ENCODE measurements around the gene CFAP97. TPM values are rescaled to one million over a fixed set of nuclear protein-coding genes. Genes with fewer than 3 reads are reported as not detected.

Gene CFAP97
- total RNA-seq, 5 donors from 2014 or later (not counting 1 experiment from before 2014, with no cell fraction given) = 29.8 to 35.3 (median 31.8) TPM

GRCh38 chr4:185113340-185113739, 90.5 kb downstream of the CFAP97 start:
- no CpG with 5 or more reads among the region's 2 CpGs for WGBS (ENCODE audit: insufficient coverage)
- CTCF ChIA-PET = no interaction called here
- no peaks in the 10 kb centered on the region for H3K36me3 ChIP-seq (ENCODE audit: control insufficient read depth in 2 of 2, extremely low read depth in 1 of 2, insufficient read depth in 1 of 2, low read length in 1 of 2)
- no peaks in the 10 kb centered on the region for H3K9me3 Mint-ChIP-seq
- H3K4me3 ChIP-seq (ENCODE audit: control insufficient read depth in 1 of 2, extremely low read depth in 1 of 2, low read length in 1 of 2) = no peak overlapping the region
- no peaks in the 10 kb centered on the region for H3K9me3 ChIP-seq
- H3K4me3 Mint-ChIP-seq = no peak overlapping the region
- H3K27me3 ChIP-seq (replicated peaks in 1 of 2; ENCODE audit: control insufficient read depth in 2 of 2, extremely low read depth in 1 of 2, insufficient read depth in 2 of 2, low read length in 1 of 2) = peaks cover 0 to 6% of the 10 kb centered on the region in 2 experiments
- H3K27me3 Mint-ChIP-seq = peaks cover 19 to 22% of the 10 kb centered on the region in 2 donors
- no peaks in the 10 kb centered on the region for H3K36me3 Mint-ChIP-seq
- no peak overlapping the region for H3K27ac Mint-ChIP-seq
- H3K4me1 ChIP-seq (ENCODE audit: control insufficient read depth in 1 of 2, extremely low read depth in 1 of 2, insufficient read depth in 2 of 2, low read length in 2 of 2) = no peaks in the 10 kb centered on the region
- ATAC-seq (replicated peaks in 1 of 4) = no peak
- no peak for DNase-seq
- no peaks in the 10 kb centered on the region for H3K4me1 Mint-ChIP-seq
- POLR2A ChIA-PET = no interaction called here
- H3K27ac ChIP-seq (ENCODE audit: low read length) = no peak overlapping the region

DNA sequence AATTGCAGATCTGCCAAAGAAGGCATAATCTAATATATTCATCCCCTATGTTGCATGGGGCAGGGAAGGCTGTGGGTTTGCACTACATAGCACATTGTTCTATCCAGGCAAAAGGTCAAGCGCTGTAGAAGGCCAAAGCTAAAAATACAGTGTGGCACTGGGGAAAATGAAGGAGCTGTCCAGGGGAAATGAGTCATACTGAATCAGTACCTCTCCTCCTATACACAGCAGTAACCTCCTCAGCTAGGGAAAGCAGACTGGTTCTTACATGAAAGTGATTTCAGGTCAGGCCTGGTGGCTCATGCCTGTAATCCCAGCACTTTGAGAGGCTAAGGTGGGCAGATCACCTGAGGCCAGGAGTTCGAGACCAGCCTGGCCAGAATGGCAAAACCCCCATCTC, 91.7 kb downstream of the CFAP97 start:
- H3K4me3 ChIP-seq (ENCODE audit: control insufficient read depth in 1 of 2, extremely low read depth in 1 of 2, low read length in 1 of 2) = no peak overlapping the region
- no peaks in the 10 kb centered on the region for H3K9me3 ChIP-seq
- no CpG with 5 or more reads among the region's 2 CpGs for WGBS (ENCODE audit: insufficient coverage)
- H3K36me3 Mint-ChIP-seq = no peaks in the 10 kb centered on the region
- H3K27me3 ChIP-seq (replicated peaks in 1 of 2; ENCODE audit: control insufficient read depth in 2 of 2, extremely low read depth in 1 of 2, insufficient read depth in 2 of 2, low read length in 1 of 2) = peaks cover 0 to 6% of the 10 kb centered on the region in 2 experiments
- no peak for ATAC-seq (replicated peaks in 1 of 4)
- POLR2A ChIA-PET = no interaction called here
- H3K9me3 Mint-ChIP-seq = no peaks in the 10 kb centered on the region
- no peak overlapping the region for H3K27ac ChIP-seq (ENCODE audit: low read length)
- CTCF ChIA-PET = no interaction called here
- no peaks in the 10 kb centered on the region for H3K36me3 ChIP-seq (ENCODE audit: control insufficient read depth in 2 of 2, extremely low read depth in 1 of 2, insufficient read depth in 1 of 2, low read length in 1 of 2)
- no peaks in the 10 kb centered on the region for H3K4me1 Mint-ChIP-seq
- no peak for DNase-seq
- H3K27ac Mint-ChIP-seq = no peak overlapping the region
- H3K4me3 Mint-ChIP-seq = no peak overlapping the region
- H3K27me3 Mint-ChIP-seq = peaks cover 22 to 23% of the 10 kb centered on the region in 2 donors
- no peaks in the 10 kb centered on the region for H3K4me1 ChIP-seq (ENCODE audit: control insufficient read depth in 1 of 2, extremely low read depth in 1 of 2, insufficient read depth in 2 of 2, low read length in 2 of 2)

GRCh38 chr4:185110375-185110823, 93.4 kb downstream of the CFAP97 start:
- Histone ChIP-seq H3K27me3 (replicated peaks in 1 of 2; ENCODE audit: control insufficient read depth in 2 of 2, extremely low read depth in 1 of 2, insufficient read depth in 2 of 2, low read length in 1 of 2) (peaks cover 0 to 9% of the 10 kb centered on the region in 2 experiments), H3K4me1 (ENCODE audit: control insufficient read depth in 1 of 2, extremely low read depth in 1 of 2, insufficient read depth in 2 of 2, low read length in 2 of 2) (no peaks in the 10 kb centered on the region), H3K4me3 (ENCODE audit: control insufficient read depth in 1 of 2, extremely low read depth in 1 of 2, low read length in 1 of 2) (no peak overlapping the region), H3K27ac (ENCODE audit: low read length) (no peak overlapping the region), H3K9me3 (no peaks in the 10 kb centered on the region), H3K36me3 (ENCODE audit: control insufficient read depth in 2 of 2, extremely low read depth in 1 of 2, insufficient read depth in 1 of 2, low read length in 1 of 2) (no peaks in the 10 kb centered on the region)
- no peaks in the 10 kb centered on the region for H3K4me1 Mint-ChIP-seq
- no peak overlapping the region for H3K4me3 Mint-ChIP-seq
- H3K27me3 Mint-ChIP-seq = peaks cover 18 to 22% of the 10 kb centered on the region in 2 donors
- DNase-seq = no peak
- ATAC-seq (replicated peaks in 1 of 4) = no peak
- 75% methylated on average over 9 of the region's 11 CpGs for WGBS (ENCODE audit: insufficient coverage)
- ChIA-PET POLR2A (no interaction called here), CTCF (no interaction called here)
- H3K27ac Mint-ChIP-seq = no peak overlapping the region
- H3K36me3 Mint-ChIP-seq = no peaks in the 10 kb centered on the region
- H3K9me3 Mint-ChIP-seq = no peaks in the 10 kb centered on the region

- H3K9me3 ChIP-seq = no peaks in the 10 kb centered on the region
- H3K27ac ChIP-seq (ENCODE audit: low read length) = no peak overlapping the region
- H3K4me1 ChIP-seq (ENCODE audit: control insufficient read depth in 1 of 2, extremely low read depth in 1 of 2, insufficient read depth in 2 of 2, low read length in 2 of 2) = no peaks in the 10 kb centered on the region
- H3K36me3 ChIP-seq (ENCODE audit: control insufficient read depth in 2 of 2, extremely low read depth in 1 of 2, insufficient read depth in 1 of 2, low read length in 1 of 2) = no peaks in the 10 kb centered on the region
- H3K27ac Mint-ChIP-seq = no peak overlapping the region
- DNase-seq (no peak), ATAC-seq (replicated peaks in 1 of 4) (no peak)
- H3K27me3 Mint-ChIP-seq = peaks cover 18 to 22% of the 10 kb centered on the region in 2 donors
- ChIA-PET POLR2A (no interaction called here), CTCF (no interaction called here)
- H3K27me3 ChIP-seq (replicated peaks in 1 of 2; ENCODE audit: control insufficient read depth in 2 of 2, extremely low read depth in 1 of 2, insufficient read depth in 2 of 2, low read length in 1 of 2) = peaks cover 0 to 9% of the 10 kb centered on the region in 2 experiments
- H3K4me3 Mint-ChIP-seq = no peak overlapping the region
- H3K36me3 Mint-ChIP-seq = no peaks in the 10 kb centered on the region
- H3K4me1 Mint-ChIP-seq = no peaks in the 10 kb centered on the region
- no peaks in the 10 kb centered on the region for H3K9me3 Mint-ChIP-seq
- H3K4me3 ChIP-seq (ENCODE audit: control insufficient read depth in 1 of 2, extremely low read depth in 1 of 2, low read length in 1 of 2) = no peak overlapping the region
Measured at GRCh38 chr4:185109736-185110135, 94.1 kb downstream of the CFAP97 start.

Other genes starting within 250 kb of the CFAP97 start
- not detected for gene HELT, start 185.5 kb downstream of the CFAP97 start, total RNA-seq
- gene SLC25A4, start 60.7 kb downstream of the CFAP97 start, total RNA-seq = 1 to 10 TPM; 4.5 to 7.2 (median 5.6) TPM
- gene SNX25, start 5.6 kb upstream of the CFAP97 start, total RNA-seq = 10 to 100 TPM; 14.0 to 19.3 (median 16.4) TPM
- 1 to 10 TPM in 2 of 5 donors, under 1 TPM in 3; 0.51 to 2.9 (median 0.89) TPM for gene LRP2BP, start 191.9 kb upstream of the CFAP97 start, total RNA-seq
- 10 to 100 TPM in 2 of 5 donors, 1 to 10 TPM in 3; 5.5 to 16.0 (median 7.9) TPM for gene ANKRD37, start 192.8 kb upstream of the CFAP97 start, total RNA-seq
- 10 to 100 TPM; 13.9 to 30.1 (median 20.3) TPM for gene UFSP2, start 222.0 kb upstream of the CFAP97 start, total RNA-seq